ENCODE data around the gene IFNA7.

DNA sequence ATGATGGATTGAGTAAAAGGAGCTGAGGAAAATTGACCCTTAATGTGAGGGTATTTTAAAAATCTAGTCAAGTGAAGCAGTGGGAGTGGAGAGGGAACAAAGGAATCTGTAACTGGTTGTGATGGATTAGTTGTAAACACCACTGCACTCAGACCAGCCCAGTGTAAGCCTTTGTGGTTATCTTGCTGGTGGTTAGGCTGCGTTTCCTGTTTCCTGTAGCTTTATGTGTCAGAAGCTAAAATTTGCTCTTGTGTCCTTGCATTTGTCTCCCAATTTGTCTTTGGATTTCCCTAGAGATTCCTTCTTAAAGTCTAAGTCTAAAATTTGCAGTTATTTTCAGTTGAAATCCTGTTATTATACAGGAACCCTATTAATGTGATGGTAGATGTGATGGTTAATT lies 41.8 kb downstream of the IFNA7 start:
- no peak for TF ChIP-seq TCF12 (IDR thresholded peaks at IDR 0.05; ENCODE audit: low read depth, low read length)
- TF ChIP-seq EP300 (IDR thresholded peaks at IDR 0.05; ENCODE audit: borderline replicate concordance in 1 of 2, control insufficient read depth in 1 of 2, low read depth in 2 of 2, low read length in 2 of 2) = no peak
- TF ChIP-seq CBX3 (IDR thresholded peaks at IDR 0.05; ENCODE audit: borderline replicate concordance, low read depth) = no peak
- no peak for TF ChIP-seq HDGF (IDR thresholded peaks at IDR 0.05)
- TF ChIP-seq, protein P1, sequence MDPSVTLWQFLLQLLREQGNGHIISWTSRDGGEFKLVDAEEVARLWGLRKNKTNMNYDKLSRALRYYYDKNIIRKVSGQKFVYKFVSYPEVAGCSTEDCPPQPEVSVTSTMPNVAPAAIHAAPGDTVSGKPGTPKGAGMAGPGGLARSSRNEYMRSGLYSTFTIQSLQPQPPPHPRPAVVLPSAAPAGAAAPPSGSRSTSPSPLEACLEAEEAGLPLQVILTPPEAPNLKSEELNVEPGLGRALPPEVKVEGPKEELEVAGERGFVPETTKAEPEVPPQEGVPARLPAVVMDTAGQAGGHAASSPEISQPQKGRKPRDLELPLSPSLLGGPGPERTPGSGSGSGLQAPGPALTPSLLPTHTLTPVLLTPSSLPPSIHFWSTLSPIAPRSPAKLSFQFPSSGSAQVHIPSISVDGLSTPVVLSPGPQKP (IDR thresholded peaks at IDR 0.05; ENCODE audit: low read depth, low read length) = no peak
